H9 (cell line): ENCODE measurements around the gene CALY. TPM values are rescaled to one million over a fixed set of nuclear protein-coding genes. Genes with fewer than 3 reads are reported as not detected.

Experiments
- DNase-seq: peaks from one replicate; pipeline ENCODE4 v3.0.0-alpha.2; 2017
- H2AFZ ChIP-seq: one replicate; pipeline ENCODE4 v1.6.1; 2013; ENCODE audit warnings: mild to moderate bottlenecking, low read length, control low read depth, moderate library complexity
- H2AK5ac ChIP-seq: 2 replicates; pipeline ENCODE4 v1.6.1; 2013; ENCODE audit warnings: low read length, control low read depth, mixed read lengths; ENCODE audit not compliant: insufficient read length
- H2BK120ac ChIP-seq: one replicate; pipeline ENCODE4 v1.6.1; 2013; ENCODE audit warnings: low read depth, mild to moderate bottlenecking, low read length, control low read depth, inconsistent platforms; ENCODE audit not compliant: poor library complexity, severe bottlenecking
- H2BK12ac ChIP-seq: 2 replicates; pipeline ENCODE4 v1.6.1; 2013; ENCODE audit warnings: low read length, control low read depth, mixed read lengths, low read depth; ENCODE audit not compliant: insufficient read length
- H2BK15ac ChIP-seq: 2 replicates; pipeline ENCODE4 v1.6.1; 2013; ENCODE audit warnings: low read depth, low read length, control low read depth
- H2BK20ac ChIP-seq: one replicate; pipeline ENCODE4 v1.6.1; 2013; ENCODE audit warnings: low read depth, mild to moderate bottlenecking, low read length, control low read depth, inconsistent platforms; ENCODE audit not compliant: poor library complexity, severe bottlenecking
- H2BK5ac ChIP-seq: 2 replicates; pipeline ENCODE4 v1.6.1; 2013; ENCODE audit warnings: low read length, control low read depth, mixed read lengths; ENCODE audit not compliant: insufficient read length
- H3K14ac ChIP-seq: 2 replicates; pipeline ENCODE4 v1.6.1; 2013; ENCODE audit warnings: low read length, control low read depth; ENCODE audit not compliant: insufficient read depth
- H3K18ac ChIP-seq: 2 replicates; pipeline ENCODE4 v1.6.1; 2013; ENCODE audit warnings: low read depth, mild to moderate bottlenecking, mixed read lengths, low read length, control low read depth; ENCODE audit not compliant: insufficient read length
- H3K23ac ChIP-seq: 2 replicates; pipeline ENCODE4 v1.6.1; 2013; ENCODE audit warnings: low read length, control low read depth, mixed read lengths, low read depth; ENCODE audit not compliant: insufficient read length
- H3K23me2 ChIP-seq: 2 replicates; pipeline ENCODE4 v1.6.1; 2013; ENCODE audit warnings: low read depth, mild to moderate bottlenecking, mixed read lengths, low read length, control low read depth; ENCODE audit not compliant: insufficient read length, poor library complexity, severe bottlenecking
- H3K27ac ChIP-seq: 2 replicates; pipeline ENCODE4 v1.5.1; 2013; ENCODE audit warnings: low read length, control low read depth, mixed read lengths, low read depth; ENCODE audit not compliant: insufficient read length
- H3K27me3 ChIP-seq: 2 replicates; pipeline ENCODE4 v1.6.1; 2013; ENCODE audit warnings: low read length, control low read depth, inconsistent platforms; ENCODE audit not compliant: insufficient read depth
- H3K4ac ChIP-seq: 2 replicates; pipeline ENCODE4 v1.6.1; 2013; ENCODE audit warnings: low read depth, mild to moderate bottlenecking, control low read depth, inconsistent platforms, low read length, moderate library complexity
- H3K4me1 ChIP-seq: 2 replicates; pipeline ENCODE4 v1.6.1; 2013; ENCODE audit warnings: low read length, control low read depth, inconsistent platforms; ENCODE audit not compliant: insufficient read depth
- H3K4me2 ChIP-seq: 2 replicates; pipeline ENCODE4 v1.6.1; 2013; ENCODE audit warnings: low read length, control low read depth, mixed read lengths; ENCODE audit not compliant: insufficient read length, insufficient read depth
- H3K56ac ChIP-seq: 2 replicates; pipeline ENCODE4 v1.6.1; 2013; ENCODE audit warnings: low read depth, mild to moderate bottlenecking, mixed read lengths, low read length, control low read depth; ENCODE audit not compliant: insufficient read length
- H3K79me1 ChIP-seq: 2 replicates; pipeline ENCODE4 v1.6.1; 2013; ENCODE audit warnings: low read depth, mild to moderate bottlenecking, moderate library complexity, low read length, control low read depth, inconsistent platforms; ENCODE audit not compliant: insufficient read depth, poor library complexity, severe bottlenecking
- H3K79me2 ChIP-seq: 2 replicates; pipeline ENCODE4 v1.6.1; 2013; ENCODE audit warnings: low read length, control low read depth, inconsistent platforms; ENCODE audit not compliant: insufficient read depth
- H3K9ac ChIP-seq: 2 replicates; pipeline ENCODE4 v1.6.1; 2013; ENCODE audit warnings: low read length, control low read depth, mixed read lengths; ENCODE audit not compliant: insufficient read length; ENCODE audit errors: extremely low read depth
- H3K9me3 ChIP-seq: one replicate; pipeline ENCODE4 v1.6.1; 2013; ENCODE audit warnings: low read depth, low read length, inconsistent platforms; ENCODE audit not compliant: control insufficient read depth
- H3T11ph ChIP-seq: one replicate; pipeline ENCODE4 v1.6.1; 2013; ENCODE audit warnings: mild to moderate bottlenecking, low read length, control low read depth, inconsistent platforms
- H4K20me1 ChIP-seq: one replicate; pipeline ENCODE4 v1.6.1; 2013; ENCODE audit not compliant: control insufficient read depth, insufficient read length, insufficient read depth
- H4K5ac ChIP-seq: 2 replicates; pipeline ENCODE4 v1.6.1; 2013; ENCODE audit warnings: low read depth, mild to moderate bottlenecking, mixed read lengths, low read length, control low read depth; ENCODE audit not compliant: insufficient read length
- H4K8ac ChIP-seq: replicated peaks from 2 replicates; pipeline ENCODE4 v1.6.1; 2013; ENCODE audit warnings: low read length, control low read depth, mixed read lengths, low read depth; ENCODE audit not compliant: insufficient read length
- H4K91ac ChIP-seq: 2 replicates; pipeline ENCODE4 v1.6.1; 2013; ENCODE audit warnings: low read depth, mild to moderate bottlenecking, moderate library complexity, mixed read lengths, low read length, control low read depth; ENCODE audit not compliant: insufficient read length
- H3K27ac Mint-ChIP-seq, 3 experiments: 2 replicates in 2 of 3; 3 replicates in 1 of 3; pipeline ENCODE4 v1.8.0; 2020 to 2021; ENCODE audit warnings: mixed read lengths in 3 of 3, mild to moderate bottlenecking in 1 of 3, moderate library complexity in 1 of 3
- H3K27me3 Mint-ChIP-seq: 2 replicates; pipeline ENCODE4 v1.8.0; 2021; ENCODE audit warnings: low read depth, mild to moderate bottlenecking, moderate library complexity, mixed read lengths
- H3K36me3 Mint-ChIP-seq, 3 experiments: 2 replicates in 2 of 3; 3 replicates in 1 of 3; pipeline ENCODE4 v1.8.0; 2020 to 2021; ENCODE audit warnings: low read depth in 3 of 3, mixed read lengths in 3 of 3; ENCODE audit not compliant: insufficient read depth in 1 of 3
- H3K4me1 Mint-ChIP-seq, 2 experiments: 2 replicates each; pipeline ENCODE4 v1.8.0; 2020; ENCODE audit warnings: mixed read lengths in 2 of 2
- H3K4me3 Mint-ChIP-seq, 2 experiments: 2 replicates in 1 of 2; 3 replicates in 1 of 2; pipeline ENCODE4 v1.8.0; 2020 to 2021; ENCODE audit warnings: mild to moderate bottlenecking in 2 of 2, mixed read lengths in 2 of 2, moderate library complexity in 1 of 2
- H3K9me3 Mint-ChIP-seq, 2 experiments: 2 replicates in 1 of 2; 3 replicates in 1 of 2; pipeline ENCODE4 v1.8.0; 2020; ENCODE audit warnings: mild to moderate bottlenecking in 2 of 2, mixed read lengths in 2 of 2, moderate library complexity in 1 of 2
- CTCF ChIP-seq: fragments of 200-600 bp; sonication (generic); conservative IDR thresholded peaks from 3 replicates; pipeline ENCODE4 v1.8.0; 2021; ENCODE audit warnings: antibody characterized with exemption, mild to moderate bottlenecking
- WGBS: extraction: QIAGEN DNeasy Blood & Tissue Kit; methylation state at CpG from one replicate; pipeline ENCODE4 v1.1.7; 2013; ENCODE audit warnings: missing lambda C conversion rate, low lambda C conversion rate, mixed read lengths; ENCODE audit not compliant: insufficient read length; ENCODE audit errors: extremely low coverage; 5-methylcytosine and 5-hydroxymethylcytosine counted together
- total RNA-seq: library from RNA; stranded (reverse); gene quantifications from 2 replicates; pipeline ENCODE4 v1.2.1, GENCODE V29; 2021

CALY gene
- total RNA-seq, 1 experiment from 2014 or later = 2.9 TPM

GRCh38 chr10:133299738-133300137 is 37.0 kb downstream of the CALY start:
- no peaks in the 10 kb centered on the region for H3K27me3 Mint-ChIP-seq
- H3K79me2 ChIP-seq = peaks cover 2% of the 10 kb centered on the region; the same call in 1 of the 2 replicates
- no peak overlapping the region for H3K4me2 ChIP-seq
- H3K27me3 ChIP-seq = no peaks in the 10 kb centered on the region
- DNase-seq = no peak
- H4K8ac ChIP-seq = no peak overlapping the region
- H2BK120ac ChIP-seq = no peak overlapping the region
- H2BK15ac ChIP-seq = no peak overlapping the region
- WGBS = no CpG with 5 or more reads among the region's 14 CpGs
- H3K23me2 ChIP-seq = no peaks in the 10 kb centered on the region
- H4K20me1 ChIP-seq = no peaks in the 10 kb centered on the region
- H3K9me3 ChIP-seq = no peaks in the 10 kb centered on the region
- peaks cover 8% of the 10 kb centered on the region for H3K79me1 ChIP-seq
- no peak overlapping the region for H4K5ac ChIP-seq
- H3K18ac ChIP-seq = no peak overlapping the region
- H2BK20ac ChIP-seq = no peak overlapping the region
- H2AFZ ChIP-seq = no peak overlapping the region
- no peak overlapping the region for H3K27ac ChIP-seq
- no peaks in the 10 kb centered on the region for H3K4me1 Mint-ChIP-seq
- no peak overlapping the region for H3K4me3 Mint-ChIP-seq
- no peak overlapping the region for H2BK5ac ChIP-seq
- H3K4ac ChIP-seq = no peak overlapping the region
- no peak overlapping the region for H3K27ac Mint-ChIP-seq
- no peak overlapping the region for H2AK5ac ChIP-seq
- TF ChIP-seq CTCF = no peak
- H3K4me1 ChIP-seq = no peaks in the 10 kb centered on the region
- no peak overlapping the region for H3K9ac ChIP-seq
- H3K14ac ChIP-seq = no peak overlapping the region
- no peak overlapping the region for H3K56ac ChIP-seq
- peaks cover 27 to 65% (median 63%) of the 10 kb centered on the region in 3 experiments for H3K36me3 Mint-ChIP-seq
- H3K23ac ChIP-seq = no peak overlapping the region
- H2BK12ac ChIP-seq = no peak overlapping the region
- H3K9me3 Mint-ChIP-seq = no peaks in the 10 kb centered on the region; a peak in 1 of 5 replicates
- H4K91ac ChIP-seq = no peak overlapping the region
- H3T11ph ChIP-seq = no peak overlapping the region
